ENCODE data around the gene NF1. TPM values are rescaled to one million over a fixed set of nuclear protein-coding genes. Genes with fewer than 3 reads are reported as not detected.
"Not testable (repeated sequence)": the region's sequence is repeated elsewhere in the genome, so short reads cannot be mapped to it uniquely, and the experiment has no call there.

The NF1 gene
- total and polyA plus RNA-seq, 9 donors, result 13.8 to 30.4 (median 22.8) TPM

GRCh38 chr17:31078290-31078689 lies 16.5 kb upstream of the NF1 start:
- Histone ChIP-seq H3K4me3 (ENCODE audit: low read length) (no peak overlapping the region), H3K4me1 (ENCODE audit: control insufficient read depth, insufficient read depth, low read length) (no peaks in the 10 kb centered on the region), H3K27me3 (ENCODE audit: control insufficient read depth, insufficient read depth, low read length) (no peaks in the 10 kb centered on the region), H3K36me3 (ENCODE audit: control insufficient read depth, insufficient read depth, low read length) (no peaks in the 10 kb centered on the region), H3K9me3 (replicated peaks; ENCODE audit: control insufficient read depth, low read depth, low read length) (no peaks in the 10 kb centered on the region), H3K27ac (ENCODE audit: low read length) (no peak overlapping the region)
- DNase-seq, result no peak
- no CpG with 5 or more reads among the region's 4 CpGs for WGBS (ENCODE audit: insufficient coverage)

DNA sequence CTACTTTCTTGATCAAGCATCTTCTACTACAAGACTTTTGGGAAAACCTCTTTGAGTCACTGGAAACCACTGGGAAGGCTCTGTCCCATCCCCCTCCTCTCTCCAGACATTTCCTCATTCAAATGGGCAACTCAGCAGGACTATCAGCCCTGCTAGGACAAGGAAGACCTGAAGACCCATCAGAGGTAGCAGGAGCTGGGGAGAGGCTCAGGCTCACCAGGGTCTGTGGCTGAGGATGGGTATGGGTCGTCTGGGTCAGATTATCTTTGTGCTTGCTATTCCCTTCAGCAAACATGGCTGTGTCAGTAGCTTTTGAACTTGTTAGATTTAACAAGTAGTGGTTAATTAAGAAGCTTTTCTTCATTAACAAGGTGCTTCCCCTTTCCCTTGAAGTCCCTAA lies 15.0 kb upstream of the NF1 start:
- no peaks in the 10 kb centered on the region for H3K36me3 ChIP-seq (ENCODE audit: control insufficient read depth, insufficient read depth, low read length)
- H3K4me1 ChIP-seq (ENCODE audit: control insufficient read depth, insufficient read depth, low read length), result no peaks in the 10 kb centered on the region
- WGBS (ENCODE audit: insufficient coverage), result no CpG with 5 or more reads among the region's 1 CpG
- no peaks in the 10 kb centered on the region for H3K27me3 ChIP-seq (ENCODE audit: control insufficient read depth, insufficient read depth, low read length)
- H3K4me3 ChIP-seq (ENCODE audit: low read length), result no peak overlapping the region
- no peak for DNase-seq
- H3K9me3 ChIP-seq (replicated peaks; ENCODE audit: control insufficient read depth, low read depth, low read length), result no peaks in the 10 kb centered on the region
- no peak overlapping the region for H3K27ac ChIP-seq (ENCODE audit: low read length)

GRCh38 chr17:31085563-31085962 lies 9.2 kb upstream of the NF1 start:
- no peak for DNase-seq
- WGBS (ENCODE audit: insufficient coverage), result no CpG with 5 or more reads among the region's 2 CpGs
- H3K4me3 ChIP-seq (ENCODE audit: low read length), result no peak overlapping the region
- no peaks in the 10 kb centered on the region for H3K4me1 ChIP-seq (ENCODE audit: control insufficient read depth, insufficient read depth, low read length)
- H3K9me3 ChIP-seq (replicated peaks; ENCODE audit: control insufficient read depth, low read depth, low read length), result no peaks in the 10 kb centered on the region
- no peaks in the 10 kb centered on the region for H3K27me3 ChIP-seq (ENCODE audit: control insufficient read depth, insufficient read depth, low read length)
- no peak overlapping the region for H3K27ac ChIP-seq (ENCODE audit: low read length)
- no peaks in the 10 kb centered on the region for H3K36me3 ChIP-seq (ENCODE audit: control insufficient read depth, insufficient read depth, low read length)

DNA sequence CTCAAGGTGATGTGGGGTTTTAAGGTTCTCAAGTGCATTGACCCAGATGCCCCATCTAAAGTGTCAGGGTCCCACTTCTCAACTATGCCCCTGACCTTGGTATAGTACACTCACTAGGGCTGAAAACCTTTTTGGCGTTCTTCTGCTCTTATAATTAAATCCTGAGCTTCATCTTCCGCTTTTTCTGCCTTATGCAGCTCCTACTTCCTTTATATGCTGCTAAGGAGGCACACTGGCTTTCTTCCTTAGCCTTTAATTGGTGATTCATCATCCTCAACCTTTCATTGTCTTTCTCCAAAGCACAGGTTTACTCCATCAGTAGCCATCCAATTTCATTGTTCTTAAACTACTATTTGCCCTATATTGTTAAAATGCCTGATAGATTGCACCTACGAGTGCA lies 5.3 kb upstream of the NF1 start:
- 93% methylated on average over 3 of the region's 3 CpGs for WGBS (ENCODE audit: insufficient coverage)
- Histone ChIP-seq H3K27ac (ENCODE audit: low read length) (no peak overlapping the region), H3K36me3 (ENCODE audit: control insufficient read depth, insufficient read depth, low read length) (no peaks in the 10 kb centered on the region), H3K9me3 (replicated peaks; ENCODE audit: control insufficient read depth, low read depth, low read length) (no peaks in the 10 kb centered on the region), H3K4me1 (ENCODE audit: control insufficient read depth, insufficient read depth, low read length) (no peaks in the 10 kb centered on the region), H3K4me3 (ENCODE audit: low read length) (no peak overlapping the region), H3K27me3 (ENCODE audit: control insufficient read depth, insufficient read depth, low read length) (no peaks in the 10 kb centered on the region)
- no peak for DNase-seq

DNA sequence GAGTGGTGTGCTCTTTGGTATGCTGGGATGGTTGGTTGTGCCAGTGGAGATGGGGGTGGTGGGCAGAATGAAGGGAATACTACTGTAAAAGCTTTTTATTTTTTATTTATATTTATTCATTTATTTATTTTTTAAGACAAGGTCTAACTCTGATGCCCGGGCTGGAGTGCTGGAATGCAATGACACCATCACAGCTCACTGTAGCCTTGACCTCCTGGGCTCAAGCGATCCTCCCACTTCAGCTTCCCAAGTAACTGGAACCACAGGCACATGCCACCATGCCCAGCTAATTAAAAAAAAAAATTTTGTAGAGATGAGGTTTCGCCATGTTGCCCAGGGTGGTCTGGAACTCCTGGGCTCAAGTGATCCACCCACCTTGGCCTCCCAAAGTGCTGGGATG lies 4.1 kb upstream of the NF1 start:
- not testable (repeated sequence) for DNase-seq; H3K9me3 ChIP-seq (replicated peaks; ENCODE audit: control insufficient read depth, low read depth, low read length); H3K27ac ChIP-seq (ENCODE audit: low read length); H3K4me1 ChIP-seq (ENCODE audit: control insufficient read depth, insufficient read depth, low read length); H3K36me3 ChIP-seq (ENCODE audit: control insufficient read depth, insufficient read depth, low read length); H3K4me3 ChIP-seq (ENCODE audit: low read length); H3K27me3 ChIP-seq (ENCODE audit: control insufficient read depth, insufficient read depth, low read length)
- 100% methylated on average over 1 of the region's 3 CpGs for WGBS (ENCODE audit: insufficient coverage)

DNA sequence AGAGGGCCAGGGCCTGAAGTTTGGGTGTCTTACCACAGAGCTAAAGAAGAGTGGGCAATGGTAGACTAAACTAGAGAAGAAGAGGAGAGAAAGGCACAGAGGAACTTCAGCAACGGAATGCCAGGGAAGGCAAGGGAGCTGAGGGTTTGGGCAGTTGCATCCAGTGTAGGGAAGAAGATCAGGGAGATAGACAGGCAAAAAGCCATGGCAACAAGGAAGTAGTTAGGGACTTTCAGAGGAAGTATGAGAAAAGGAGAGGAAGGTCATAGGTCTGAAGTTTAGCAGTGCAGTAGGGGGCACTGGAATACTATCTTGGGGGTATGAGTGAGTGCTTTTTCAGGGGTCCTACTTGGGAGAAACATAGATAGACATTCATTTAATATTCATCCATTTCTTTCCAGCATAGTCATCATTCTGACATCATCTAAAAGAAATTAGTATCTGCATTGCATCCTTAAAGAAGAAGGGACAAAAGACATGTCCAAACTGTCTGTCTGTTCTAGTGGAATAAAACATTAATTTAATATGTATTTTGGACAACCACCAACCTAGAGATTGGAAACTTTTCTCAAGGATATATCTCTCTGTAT lies 2.2 kb upstream of the NF1 start:
- Histone ChIP-seq H3K4me3 (ENCODE audit: low read length) (no peak overlapping the region), H3K4me1 (ENCODE audit: control insufficient read depth, insufficient read depth, low read length) (peaks cover 6% of the 10 kb centered on the region), H3K27me3 (ENCODE audit: control insufficient read depth, insufficient read depth, low read length) (no peaks in the 10 kb centered on the region), H3K36me3 (ENCODE audit: control insufficient read depth, insufficient read depth, low read length) (no peaks in the 10 kb centered on the region), H3K27ac (ENCODE audit: low read length) (no peak overlapping the region), H3K9me3 (replicated peaks; ENCODE audit: control insufficient read depth, low read depth, low read length) (no peaks in the 10 kb centered on the region)
- WGBS (ENCODE audit: insufficient coverage), result 86% methylated on average over 1 of the region's 1 CpG
- DNase-seq, result no peak

DNA sequence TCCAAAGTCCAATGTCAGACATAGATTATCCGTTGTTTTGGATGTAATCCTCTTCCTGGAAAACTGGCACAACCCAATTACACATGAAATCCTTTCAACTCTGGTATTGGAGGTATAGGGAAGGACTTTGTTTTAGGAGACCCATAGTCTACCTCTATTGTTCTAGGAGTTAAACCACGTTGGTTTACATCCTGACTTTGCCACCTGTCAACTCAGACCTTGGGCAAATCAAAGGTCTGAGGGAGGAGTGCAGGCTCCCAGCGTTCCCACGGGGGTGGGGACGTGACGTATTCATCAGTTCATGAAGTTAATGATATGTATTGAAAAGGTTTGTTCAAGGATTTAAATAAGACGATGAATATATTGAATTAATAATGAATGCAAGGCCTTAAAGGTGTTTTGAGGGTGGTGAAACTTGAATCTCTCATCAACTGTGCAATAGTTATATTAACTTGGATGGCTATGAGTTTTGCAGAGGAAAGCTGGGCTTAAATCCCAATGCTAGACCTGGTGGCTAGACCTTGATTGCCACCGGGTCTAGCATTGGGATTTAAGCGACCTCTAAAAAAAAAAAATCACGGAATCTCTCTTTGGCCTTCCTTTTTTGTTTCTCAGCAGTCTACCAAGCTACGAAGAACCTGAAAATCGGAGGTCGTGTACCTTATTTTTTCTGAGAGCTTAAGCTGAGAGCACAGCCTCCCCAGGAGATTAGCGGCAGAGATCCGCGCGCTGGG lies 744 bp upstream of the NF1 start:
- H3K9me3 ChIP-seq (replicated peaks; ENCODE audit: control insufficient read depth, low read depth, low read length), result no peaks in the 10 kb centered on the region
- DNase-seq, result peak; percentile 10
- no peaks in the 10 kb centered on the region for H3K27me3 ChIP-seq (ENCODE audit: control insufficient read depth, insufficient read depth, low read length)
- peak overlapping the region; percentile 82 for H3K4me3 ChIP-seq (ENCODE audit: low read length)
- H3K27ac ChIP-seq (ENCODE audit: low read length), result peak overlapping the region; percentile 94
- 17% methylated on average over 15 of the region's 17 CpGs for whole genome bisulfite sequencing (ENCODE audit: insufficient coverage)
- H3K36me3 ChIP-seq (ENCODE audit: control insufficient read depth, insufficient read depth, low read length), result no peaks in the 10 kb centered on the region
- H3K4me1 ChIP-seq (ENCODE audit: control insufficient read depth, insufficient read depth, low read length), result peaks cover 6% of the 10 kb centered on the region

DNA sequence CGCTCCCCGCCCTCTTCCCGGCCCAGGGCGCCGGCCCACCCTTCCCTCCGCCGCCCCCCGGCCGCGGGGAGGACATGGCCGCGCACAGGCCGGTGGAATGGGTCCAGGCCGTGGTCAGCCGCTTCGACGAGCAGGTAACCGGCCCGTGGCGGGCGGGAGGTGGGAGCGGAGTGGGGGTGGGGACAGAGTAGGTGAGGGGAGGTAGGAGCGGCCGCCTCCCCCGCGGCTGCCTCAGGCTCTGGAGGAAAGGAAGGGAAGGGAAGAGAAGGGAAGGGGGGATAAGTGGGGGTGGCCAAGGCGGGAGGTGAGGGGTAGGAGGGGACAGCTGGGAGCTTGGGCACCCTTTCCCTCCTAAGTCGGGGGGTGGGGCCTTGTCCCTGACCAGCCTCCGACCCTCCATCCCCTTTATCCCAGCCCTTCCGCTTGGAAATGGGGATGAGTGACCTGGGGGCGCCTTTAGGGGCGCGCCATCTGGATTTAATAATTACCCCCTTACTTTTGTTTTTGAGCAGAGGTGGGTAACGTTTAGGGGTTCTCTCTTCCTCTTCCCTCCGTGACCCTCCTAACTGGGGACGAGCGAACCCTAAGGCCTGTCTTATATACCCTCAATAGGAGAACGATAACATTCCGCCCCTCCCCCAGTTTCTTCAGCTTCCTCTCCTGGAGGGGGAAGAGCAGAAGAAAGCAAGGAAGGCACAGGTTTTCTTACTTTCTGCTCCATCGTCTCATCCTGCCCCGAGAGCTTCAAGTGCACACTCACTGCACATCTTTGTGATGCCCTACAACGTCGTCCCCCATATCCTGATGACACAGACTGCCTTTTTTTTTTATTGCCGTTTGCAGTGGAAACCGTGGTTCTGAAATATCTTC lies 694 bp downstream of the NF1 start:
- Histone ChIP-seq H3K4me1 (ENCODE audit: control insufficient read depth, insufficient read depth, low read length) (peaks cover 6% of the 10 kb centered on the region), H3K4me3 (ENCODE audit: low read length) (peak overlapping the region; percentile 82), H3K9me3 (replicated peaks; ENCODE audit: control insufficient read depth, low read depth, low read length) (no peaks in the 10 kb centered on the region), H3K36me3 (ENCODE audit: control insufficient read depth, insufficient read depth, low read length) (no peaks in the 10 kb centered on the region), H3K27ac (ENCODE audit: low read length) (peak overlapping the region; percentile 94), H3K27me3 (ENCODE audit: control insufficient read depth, insufficient read depth, low read length) (no peaks in the 10 kb centered on the region)
- DNase-seq, result peak; percentile 85
- WGBS (ENCODE audit: insufficient coverage), result under 1% methylated on average over 28 of the region's 45 CpGs

GRCh38 chr17:31096106-31096436 lies 1.3 kb downstream of the NF1 start:
- DNase-seq, result no peak
- Histone ChIP-seq H3K9me3 (replicated peaks; ENCODE audit: control insufficient read depth, low read depth, low read length) (no peaks in the 10 kb centered on the region), H3K27me3 (ENCODE audit: control insufficient read depth, insufficient read depth, low read length) (no peaks in the 10 kb centered on the region), H3K36me3 (ENCODE audit: control insufficient read depth, insufficient read depth, low read length) (no peaks in the 10 kb centered on the region), H3K4me1 (ENCODE audit: control insufficient read depth, insufficient read depth, low read length) (peaks cover 6% of the 10 kb centered on the region), H3K4me3 (ENCODE audit: low read length) (peak overlapping the region; percentile 82), H3K27ac (ENCODE audit: low read length) (peak overlapping the region; percentile 94)
- WGBS (ENCODE audit: insufficient coverage), result 8% methylated on average over 3 of the region's 5 CpGs

DNA sequence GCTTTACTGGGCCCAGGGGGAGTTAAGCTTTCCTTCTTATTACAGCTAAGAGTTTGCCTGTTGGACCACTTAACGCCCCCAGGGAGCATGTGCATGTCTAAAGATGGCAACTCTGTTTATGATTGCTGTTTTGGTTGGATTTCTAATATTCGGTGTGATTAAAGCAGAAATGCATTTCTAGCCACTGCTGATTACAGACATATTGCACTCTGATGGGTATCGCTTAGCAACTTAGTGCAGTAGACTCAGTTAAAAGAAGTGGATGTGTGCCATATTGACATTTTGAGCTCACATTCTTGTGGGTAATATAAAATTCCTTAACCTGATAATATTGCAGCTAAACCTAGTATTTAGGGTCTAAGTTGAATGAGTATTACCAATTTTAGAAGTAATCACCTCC lies 4.2 kb downstream of the NF1 start:
- H3K27ac ChIP-seq (ENCODE audit: low read length), result no peak overlapping the region
- no peak for DNase-seq
- H3K9me3 ChIP-seq (replicated peaks; ENCODE audit: control insufficient read depth, low read depth, low read length), result no peaks in the 10 kb centered on the region
- no peaks in the 10 kb centered on the region for H3K36me3 ChIP-seq (ENCODE audit: control insufficient read depth, insufficient read depth, low read length)
- H3K4me3 ChIP-seq (ENCODE audit: low read length), result no peak overlapping the region
- no peaks in the 10 kb centered on the region for H3K27me3 ChIP-seq (ENCODE audit: control insufficient read depth, insufficient read depth, low read length)
- H3K4me1 ChIP-seq (ENCODE audit: control insufficient read depth, insufficient read depth, low read length), result peaks cover 6% of the 10 kb centered on the region
- no CpG with 5 or more reads among the region's 3 CpGs for WGBS (ENCODE audit: insufficient coverage)
